Esophagus muscularis mucosa (tissue), 4 donors: ENCODE data around the gene GJB2.

Experiments
- CTCF ChIP-seq, 3 experiments: fragments of 200-600 bp in 2 of 3; fragments of 450-650 bp in 1 of 3; sonication (generic) in 2 of 3; IDR thresholded peaks; one replicate each; pipeline ENCODE4 v1.5.1; 2017 to 2019; ENCODE audit warnings: antibody characterized with exemption in 3 of 3, mild to moderate bottlenecking in 2 of 3, moderate library complexity in 1 of 3
- EP300 ChIP-seq: sonication (generic); formaldehyde crosslinking; IDR thresholded peaks from one replicate; pipeline ENCODE4 v1.6.1; 2017; ENCODE audit warnings: antibody characterized with exemption
- POLR2A ChIP-seq: fragments of 450-650 bp; IDR thresholded peaks from one replicate; pipeline ENCODE4 v1.6.1; 2017; ENCODE audit warnings: antibody characterized with exemption, moderate library complexity, mild to moderate bottlenecking, low read depth
- POLR2AphosphoS5 ChIP-seq, 2 donors: sonication (generic); formaldehyde crosslinking; IDR thresholded peaks; one replicate each; pipeline ENCODE4 v1.6.1; 2017; ENCODE audit warnings: antibody characterized with exemption in 2 of 2

GRCh38 chr13:20227288-20227687, 34.5 kb upstream of the GJB2 start:
- no peak for TF ChIP-seq CTCF (IDR thresholded peaks at IDR 0.05)
- TF ChIP-seq POLR2A = no peak
- TF ChIP-seq EP300 = no peak
- TF ChIP-seq POLR2AphosphoS5 (IDR thresholded peaks at IDR 0.05) = no peak
